ENCODE data around the gene ASIC1.
A peak's percentile ranks its signal among the peaks of the same experiment; 100 is the strongest.
"Not testable (repeated sequence)": the region's sequence is repeated elsewhere in the genome, so short reads cannot be mapped to it uniquely, and the experiment has no call there.

Gene ASIC1

DNA sequence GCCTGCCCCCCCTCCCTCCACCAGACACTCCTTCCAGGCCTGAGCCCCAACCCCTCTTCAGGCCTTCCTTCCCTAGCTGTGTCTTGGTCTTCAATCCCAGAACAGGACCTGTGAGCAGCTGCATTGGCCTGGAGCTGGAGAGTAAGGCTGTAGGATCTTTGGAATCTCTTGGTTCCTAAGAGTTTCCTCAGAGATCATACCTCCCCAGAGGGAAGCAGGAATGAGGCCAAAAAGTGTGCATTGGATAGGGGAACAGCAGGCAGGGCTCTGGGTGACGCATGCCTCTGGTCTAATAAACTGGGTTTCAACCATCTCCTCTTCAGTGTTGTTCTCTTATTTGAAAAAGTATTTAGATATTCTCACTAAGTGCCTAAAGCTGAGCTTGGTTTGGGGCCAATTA lies 25.9 kb downstream of the ASIC1 start:
- DNase-seq (ENCODE audit: extremely low read depth in 1 of 2, low read depth in 1 of 2): no peak

DNA sequence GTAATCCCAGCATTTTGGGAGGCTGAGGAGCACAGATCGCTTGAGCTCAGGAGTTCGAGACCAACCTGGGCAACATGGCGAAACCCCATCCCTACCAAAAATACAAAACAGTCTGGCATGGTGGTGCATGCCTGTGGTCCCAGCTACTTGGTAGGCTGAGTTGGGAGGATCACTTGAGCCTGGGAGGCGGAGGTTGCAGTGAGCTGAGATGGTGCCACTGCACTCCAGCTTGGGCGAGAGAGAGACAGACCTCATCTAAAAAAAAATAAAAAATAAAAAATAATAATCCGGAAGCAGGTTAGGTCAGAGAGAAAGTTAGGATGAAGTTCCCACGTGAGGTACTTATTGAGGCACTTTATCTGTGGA lies 27.0 kb downstream of the ASIC1 start:
- not testable (repeated sequence) for DNase-seq (ENCODE audit: extremely low read depth in 1 of 2, low read depth in 1 of 2)

DNA sequence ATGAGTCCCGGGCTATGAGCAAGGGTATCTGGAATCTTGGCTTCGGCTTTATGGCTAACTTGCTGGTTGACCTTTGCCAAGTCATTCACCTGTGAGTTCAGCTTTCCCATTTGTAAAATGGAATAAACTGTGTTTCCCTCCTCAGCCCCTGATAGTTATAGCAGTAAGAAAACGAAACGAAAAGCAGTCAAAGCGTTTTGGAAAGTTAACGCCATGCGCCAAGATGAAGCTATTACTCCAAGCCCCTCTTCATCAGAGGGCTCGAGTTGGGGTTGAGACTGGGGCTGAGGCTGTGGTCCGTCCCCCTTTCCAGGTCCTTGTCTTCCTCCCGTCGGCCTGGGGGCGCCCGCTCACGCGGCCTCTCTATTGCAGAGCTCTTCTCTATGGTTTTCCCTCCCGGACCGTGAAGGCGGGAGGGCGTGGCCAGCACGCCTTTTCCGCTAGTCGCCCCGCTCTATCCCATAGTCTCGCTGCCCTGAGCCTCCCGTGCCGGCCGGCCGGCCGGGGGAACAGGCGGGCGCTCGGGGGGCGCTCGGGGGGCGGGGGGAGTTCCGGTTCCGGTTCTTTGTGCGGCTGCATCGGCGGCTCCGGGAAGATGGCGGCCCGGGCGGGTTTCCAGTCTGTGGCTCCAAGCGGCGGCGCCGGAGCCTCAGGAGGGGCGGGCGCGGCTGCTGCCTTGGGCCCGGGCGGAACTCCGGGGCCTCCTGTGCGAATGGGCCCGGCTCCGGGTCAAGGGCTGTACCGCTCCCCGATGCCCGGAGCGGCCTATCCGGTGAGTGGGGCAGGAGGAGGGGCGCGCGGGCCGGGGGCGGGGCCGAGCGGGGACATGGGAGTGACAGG lies 27.6 kb downstream of the ASIC1 start, which contains the start of gene SMARCD1:
Gene SMARCD1, plus strand, starts transcription at position 568 of the 840 bp plus-strand sequence. Its CDS starts 28 bp downstream, at position 596.
- peak; percentile 83 to 86 for DNase-seq (ENCODE audit: extremely low read depth in 1 of 2, low read depth in 1 of 2)

DNA sequence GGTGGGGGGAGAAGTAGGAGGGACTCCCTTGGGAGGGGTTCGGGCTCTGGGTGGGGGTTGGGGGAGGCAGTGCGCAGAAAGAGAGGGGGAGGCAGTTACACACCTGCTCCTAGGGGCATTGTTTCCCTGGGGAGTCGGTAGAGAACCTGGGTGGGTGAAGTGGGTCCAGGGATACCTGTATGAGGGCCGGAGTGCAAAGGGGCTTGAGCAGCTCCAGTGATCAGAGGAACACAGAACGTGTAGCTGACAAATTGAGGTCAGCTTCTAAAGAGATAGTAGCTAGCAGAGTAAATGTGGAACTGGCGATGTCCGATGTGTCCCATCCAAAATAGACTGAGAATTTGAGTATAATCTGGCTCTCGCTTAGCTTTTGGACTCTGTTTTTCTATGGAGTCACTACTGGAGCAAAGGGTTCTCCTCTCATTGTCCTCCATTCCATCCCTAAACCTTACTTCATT lies 28.2 kb downstream of the ASIC1 start:
- DNase-seq (ENCODE audit: extremely low read depth in 1 of 2, low read depth in 1 of 2): no peak

DNA sequence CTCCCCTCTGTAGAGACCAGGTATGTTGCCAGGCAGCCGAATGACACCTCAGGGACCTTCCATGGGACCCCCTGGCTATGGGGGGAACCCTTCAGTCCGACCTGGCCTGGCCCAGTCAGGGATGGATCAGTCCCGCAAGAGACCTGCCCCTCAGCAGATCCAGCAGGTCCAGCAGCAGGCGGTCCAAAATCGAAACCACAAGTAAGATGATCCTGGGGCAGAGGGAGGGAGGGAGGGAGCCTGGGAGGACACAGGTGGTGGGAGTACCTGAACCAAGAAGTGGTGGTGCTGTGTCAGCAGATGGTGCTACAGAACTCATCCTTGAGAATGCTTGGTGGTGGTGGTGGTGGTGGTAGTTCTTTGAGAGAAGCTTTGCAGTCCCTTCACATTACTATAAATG lies 28.8 kb downstream of the ASIC1 start:
- DNase-seq (ENCODE audit: extremely low read depth in 1 of 2, low read depth in 1 of 2): no peak

DNA sequence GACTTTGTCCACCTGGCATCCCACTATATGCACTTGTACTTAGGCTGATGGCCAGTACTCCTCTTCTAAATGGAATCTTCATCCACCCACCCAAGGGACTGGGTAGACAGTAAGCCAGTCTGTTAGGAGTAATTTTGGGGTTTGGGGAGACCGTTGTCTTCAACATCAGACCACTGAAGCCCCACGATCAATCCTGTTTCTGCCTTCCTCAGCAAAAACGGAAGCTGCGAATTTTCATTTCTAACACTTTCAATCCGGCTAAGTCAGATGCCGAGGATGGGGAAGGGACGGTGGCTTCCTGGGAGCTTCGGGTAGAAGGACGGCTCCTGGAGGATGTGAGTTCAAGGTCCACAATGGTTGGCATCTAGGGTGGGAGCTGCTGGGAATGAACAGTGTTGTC lies 29.8 kb downstream of the ASIC1 start:
- no peak for DNase-seq (ENCODE audit: extremely low read depth in 1 of 2, low read depth in 1 of 2)

DNA sequence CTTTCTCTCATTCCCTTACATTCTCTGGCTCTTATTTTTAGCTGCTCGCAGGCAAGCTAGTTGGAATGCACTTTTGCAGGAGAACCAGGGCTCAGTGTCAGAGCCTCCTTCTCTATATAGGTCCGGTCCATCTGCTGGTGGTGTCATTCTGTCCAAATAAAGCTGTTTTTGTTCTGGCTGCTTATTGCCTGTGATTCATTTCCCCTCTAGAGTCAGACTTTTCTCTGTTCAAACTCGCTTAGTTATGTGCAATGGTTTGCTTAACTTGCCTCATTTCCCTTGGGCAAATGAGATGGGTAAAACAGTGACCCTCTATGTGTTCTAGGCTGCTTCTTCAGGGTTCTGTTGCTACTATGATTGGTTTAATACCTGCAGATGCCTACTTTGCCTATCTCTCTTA lies 30.6 kb downstream of the ASIC1 start:
- DNase-seq (ENCODE audit: extremely low read depth in 1 of 2, low read depth in 1 of 2): no peak

DNA sequence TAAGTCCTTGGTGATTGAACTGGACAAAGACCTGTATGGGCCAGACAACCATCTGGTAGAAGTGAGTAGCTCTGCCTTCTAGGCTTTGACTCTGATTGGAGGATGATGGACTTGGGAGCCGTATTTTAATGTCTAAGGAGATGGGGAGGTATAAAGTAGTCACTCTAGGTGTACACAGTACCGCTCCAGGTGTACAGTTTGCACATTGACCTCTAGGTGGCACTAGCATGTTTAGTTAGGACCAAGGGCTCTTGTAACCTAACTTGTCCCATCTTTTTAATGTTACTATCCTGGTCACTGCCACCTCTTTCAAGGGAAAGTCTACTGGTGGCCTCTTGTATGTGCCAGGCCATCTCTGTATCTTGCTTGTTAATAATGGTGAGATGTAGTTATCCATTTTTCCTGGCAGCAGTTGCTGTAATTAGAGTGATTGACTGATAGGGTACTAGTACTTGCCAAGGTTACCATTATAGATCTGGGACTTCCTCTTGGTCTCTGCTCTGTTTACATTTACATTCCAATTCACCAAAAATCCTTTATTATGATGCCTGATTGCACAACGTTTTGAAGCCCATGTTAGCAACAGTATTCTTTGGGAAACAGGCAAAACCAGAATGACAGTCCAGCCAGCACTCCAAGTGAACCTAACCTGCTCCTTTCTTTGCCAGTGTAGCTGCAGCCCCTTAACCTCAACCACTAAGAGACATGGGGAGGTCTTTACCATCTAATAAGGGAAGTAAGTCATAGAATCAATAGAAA lies 31.4 kb downstream of the ASIC1 start:
- DNase-seq (ENCODE audit: extremely low read depth in 1 of 2, low read depth in 1 of 2): peak in 1 of 2 donors; percentile 40

DNA sequence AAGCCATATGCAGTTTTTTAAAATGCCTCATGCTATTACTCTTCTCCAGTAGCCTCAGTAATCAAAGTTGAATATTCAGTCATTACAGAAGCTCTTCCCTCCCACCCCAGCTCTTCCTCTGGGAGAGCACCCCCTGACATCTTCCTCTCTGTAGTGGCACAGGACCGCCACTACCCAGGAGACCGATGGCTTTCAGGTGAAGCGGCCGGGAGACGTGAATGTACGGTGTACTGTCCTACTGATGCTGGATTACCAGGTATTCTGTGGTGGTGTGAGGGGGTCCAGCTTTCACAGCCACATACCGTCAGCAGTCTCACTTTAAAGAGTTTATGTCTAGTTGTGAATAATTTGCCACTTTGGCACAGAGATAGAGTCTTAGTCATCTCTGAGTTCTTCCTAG lies 32.3 kb downstream of the ASIC1 start:
- DNase-seq (ENCODE audit: extremely low read depth in 1 of 2, low read depth in 1 of 2): no peak

DNA sequence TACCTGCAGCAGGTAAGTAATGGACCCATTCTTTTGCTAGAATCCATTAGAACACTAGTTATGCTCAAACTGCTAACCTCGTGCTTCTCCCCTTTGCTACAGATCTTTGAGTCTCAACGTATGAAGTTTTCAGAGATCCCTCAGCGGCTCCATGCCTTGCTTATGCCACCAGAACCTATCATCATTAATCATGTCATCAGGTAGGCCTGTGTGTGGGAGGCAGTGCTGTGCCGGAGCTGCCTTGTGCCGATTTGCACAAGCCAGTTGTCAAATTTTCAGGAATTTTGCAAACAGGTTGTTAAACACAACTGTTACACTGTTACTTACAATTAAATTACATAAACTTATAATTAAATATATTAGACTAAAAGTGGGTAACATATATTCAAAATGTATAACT lies 33.0 kb downstream of the ASIC1 start:
- DNase-seq (ENCODE audit: extremely low read depth in 1 of 2, low read depth in 1 of 2): no peak

DNA sequence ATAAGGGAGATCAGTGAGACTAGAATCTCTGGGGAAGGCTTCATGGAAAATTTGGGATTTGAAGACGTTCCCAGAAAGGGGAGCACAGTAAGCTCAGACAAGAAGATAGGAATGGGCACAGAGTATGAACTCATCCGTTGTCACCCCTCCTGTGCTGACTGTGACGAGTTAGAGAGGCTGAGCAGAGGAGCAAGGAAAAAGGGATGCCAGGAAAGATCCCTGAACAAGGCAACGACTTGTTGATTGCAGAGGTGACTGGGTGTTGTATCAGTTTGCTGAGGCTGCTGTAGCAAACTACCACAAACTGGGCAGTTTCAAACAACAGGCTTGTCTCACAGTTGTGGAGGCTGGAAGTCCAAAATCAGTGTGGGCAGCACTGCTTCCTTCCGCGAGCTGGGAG lies 40.6 kb downstream of the ASIC1 start:
- DNase-seq (ENCODE audit: extremely low read depth in 1 of 2, low read depth in 1 of 2): no peak

DNA sequence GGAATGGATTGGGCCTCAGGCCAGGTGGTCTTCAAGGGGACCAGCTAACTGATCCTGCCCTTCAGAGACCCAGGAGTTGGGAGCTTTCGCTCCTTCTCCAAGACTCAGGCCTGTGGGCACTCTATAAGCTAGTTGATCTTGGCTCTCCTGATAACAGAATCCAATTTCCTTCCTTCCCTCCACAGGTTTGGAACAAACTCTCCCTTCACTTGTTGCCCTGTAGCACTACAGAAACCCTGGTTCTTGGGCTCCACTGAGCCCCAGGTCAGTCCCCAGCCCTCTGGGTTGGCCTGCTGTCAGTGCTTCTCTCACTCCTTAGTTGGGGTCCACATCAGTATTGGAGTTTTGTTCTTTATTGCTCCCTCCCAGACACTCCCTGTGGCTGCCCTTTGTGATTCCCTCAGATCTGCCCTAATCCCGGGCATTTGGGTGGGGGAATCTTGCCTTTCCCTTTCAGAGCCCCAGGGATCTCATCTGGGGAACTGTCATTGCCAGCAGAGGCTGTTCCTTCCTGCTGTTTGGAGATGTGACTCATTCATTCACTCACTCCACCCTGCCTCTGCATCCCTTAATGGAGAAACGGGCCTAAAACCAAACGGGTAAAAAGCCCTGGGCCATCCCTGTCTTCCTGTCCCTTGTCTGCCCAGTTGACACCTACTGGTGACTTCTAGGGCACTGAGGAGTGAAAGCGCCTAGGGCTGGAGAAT lies 42.1 kb downstream of the ASIC1 start:
- DNase-seq (ENCODE audit: extremely low read depth in 1 of 2, low read depth in 1 of 2): no peak

DNA sequence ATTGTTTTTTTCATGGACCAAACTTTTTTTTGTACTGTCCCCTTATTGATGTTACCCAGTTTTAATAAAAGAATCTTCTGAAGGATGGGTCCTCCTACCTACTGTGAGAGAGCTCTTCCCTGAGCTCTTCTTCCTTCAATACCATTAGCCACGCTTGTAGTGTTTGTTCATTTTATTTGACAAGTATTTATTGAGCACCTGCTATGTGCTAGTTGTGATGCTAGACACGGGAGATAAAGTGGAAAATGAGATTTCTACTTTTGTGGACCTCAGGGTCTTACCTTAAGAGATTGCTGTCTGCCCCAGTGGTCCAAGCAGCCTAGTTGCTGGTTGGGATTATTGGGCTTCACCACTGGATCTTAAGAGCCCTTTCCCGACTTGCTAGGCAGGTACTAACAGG lies 43.2 kb downstream of the ASIC1 start:
- no peak for DNase-seq (ENCODE audit: extremely low read depth in 1 of 2, low read depth in 1 of 2)

DNA sequence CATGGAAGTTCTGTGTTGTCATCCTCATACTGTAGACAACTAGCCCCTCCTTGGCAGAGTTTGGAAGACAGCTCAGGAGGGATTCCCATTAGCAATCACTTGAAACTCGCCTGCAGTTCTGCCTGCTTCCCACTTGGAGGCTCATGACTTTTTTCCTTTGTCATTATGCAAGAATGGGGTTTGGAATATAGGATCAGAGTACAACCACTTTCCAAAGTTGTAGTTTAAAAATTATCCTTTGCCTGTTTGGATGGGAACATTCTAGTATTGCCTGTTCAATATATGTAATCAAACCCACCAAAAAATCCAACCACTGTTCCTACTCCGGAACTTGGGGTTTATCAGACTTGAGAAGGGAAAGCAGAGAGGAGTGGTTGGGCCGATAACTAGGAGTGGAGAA lies 44.3 kb downstream of the ASIC1 start:
- DNase-seq (ENCODE audit: extremely low read depth in 1 of 2, low read depth in 1 of 2): no peak

DNA sequence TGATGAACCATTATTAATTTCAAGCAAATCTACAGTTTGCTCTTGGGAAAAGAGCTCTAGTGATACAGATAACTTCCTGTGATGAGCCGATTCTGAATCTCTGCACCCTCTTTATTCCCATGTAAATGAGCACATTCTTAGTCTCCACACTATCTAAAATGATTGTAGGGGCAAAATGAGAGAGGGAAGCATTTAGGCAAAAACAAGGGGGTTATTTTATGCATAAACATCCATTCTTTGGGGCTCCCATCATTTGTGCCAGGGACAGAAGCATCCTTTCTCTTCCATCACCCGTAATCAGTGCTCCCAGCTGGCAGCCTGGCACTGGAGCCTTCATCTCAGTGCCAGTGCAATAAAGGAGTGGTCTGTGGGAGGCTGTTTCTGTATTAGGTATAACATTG lies 44.7 kb downstream of the ASIC1 start:
- no peak for DNase-seq (ENCODE audit: extremely low read depth in 1 of 2, low read depth in 1 of 2)

DNA sequence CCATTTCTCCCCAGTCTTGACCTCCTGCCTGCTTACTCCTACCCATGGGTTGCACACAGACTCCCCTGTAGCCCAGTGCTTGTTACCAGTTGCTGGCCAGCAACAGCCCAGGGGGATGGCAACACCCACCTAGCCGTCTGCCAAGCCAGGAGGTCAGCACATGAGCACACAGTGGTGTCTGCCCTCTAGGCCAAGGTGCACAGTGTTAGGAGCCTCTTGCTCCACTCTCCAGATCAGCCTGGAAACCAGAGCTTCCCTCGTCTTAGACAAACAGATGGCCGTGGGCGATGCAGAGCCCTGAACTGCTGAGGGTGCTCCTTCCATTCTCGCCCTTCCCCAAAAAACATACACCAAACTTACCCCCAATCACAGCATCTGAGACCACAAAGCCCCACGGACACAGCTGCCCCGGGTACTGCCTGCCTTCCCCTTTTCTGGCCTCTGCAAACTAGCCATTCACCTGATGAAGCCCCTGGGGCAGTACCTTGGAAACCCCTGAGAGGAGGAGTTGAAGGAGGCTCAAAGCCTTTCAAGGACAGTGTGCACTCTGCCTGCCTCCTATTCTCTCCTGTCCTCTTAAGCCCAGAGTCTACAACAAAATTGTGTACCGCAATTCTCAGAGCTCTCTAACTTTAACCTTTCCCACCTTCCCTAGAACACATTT lies 45.4 kb downstream of the ASIC1 start:
- DNase-seq (ENCODE audit: extremely low read depth in 1 of 2, low read depth in 1 of 2): no peak

DNA sequence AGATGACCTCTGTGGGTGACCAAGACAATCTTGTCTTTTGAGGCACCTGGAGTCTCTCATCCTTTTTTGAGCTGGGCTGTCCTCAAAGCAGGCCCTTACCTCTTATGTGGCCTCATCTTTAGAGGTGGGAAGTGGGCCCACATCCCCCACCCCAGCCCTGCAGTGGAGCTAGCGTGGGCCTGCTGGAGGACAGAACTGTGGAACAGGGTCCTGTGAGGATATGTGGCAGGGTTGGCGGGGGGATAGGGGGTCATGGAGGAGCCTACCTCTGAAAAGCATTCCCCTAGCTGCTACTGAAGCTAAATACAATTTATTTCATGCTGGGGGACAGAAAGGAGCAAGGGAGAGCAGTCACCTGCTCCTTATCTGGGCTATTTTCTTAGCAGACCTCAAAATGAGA lies 46.0 kb downstream of the ASIC1 start:
- no peak for DNase-seq (ENCODE audit: extremely low read depth in 1 of 2, low read depth in 1 of 2)

DNA sequence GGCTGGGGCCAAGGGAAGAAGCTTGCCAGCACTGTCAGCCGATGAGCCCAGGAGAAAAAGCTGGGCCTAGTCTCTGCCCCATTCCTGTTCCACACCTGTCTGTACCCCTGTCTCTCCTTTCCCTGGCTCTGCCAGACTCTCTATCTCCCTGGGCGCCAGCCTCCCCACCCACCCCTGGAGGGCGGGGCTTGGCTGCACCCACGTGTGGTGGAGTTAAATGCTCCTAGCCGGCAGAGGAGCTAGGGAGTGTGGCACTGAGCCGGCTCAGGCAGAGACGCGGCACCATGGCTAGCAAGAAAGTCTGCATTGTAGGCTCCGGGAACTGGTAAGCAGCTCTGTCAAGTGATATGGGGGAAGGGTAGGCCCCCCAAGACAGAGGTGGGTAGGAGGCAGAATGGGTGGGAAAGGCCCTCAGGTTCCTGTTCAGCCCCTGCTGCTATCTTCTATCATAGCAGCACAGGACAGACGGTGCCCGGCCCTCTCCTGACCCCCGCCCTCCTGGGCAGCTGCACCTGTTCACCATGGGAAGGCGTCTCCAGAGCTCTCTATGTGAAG lies 46.4 kb downstream of the ASIC1 start, which contains the start of gene GPD1:
Gene GPD1, plus strand, starts transcription at position 242 of the 555 bp plus-strand sequence. Its CDS starts 43 bp downstream, at position 285.
- no peak for DNase-seq (ENCODE audit: extremely low read depth in 1 of 2, low read depth in 1 of 2)

DNA sequence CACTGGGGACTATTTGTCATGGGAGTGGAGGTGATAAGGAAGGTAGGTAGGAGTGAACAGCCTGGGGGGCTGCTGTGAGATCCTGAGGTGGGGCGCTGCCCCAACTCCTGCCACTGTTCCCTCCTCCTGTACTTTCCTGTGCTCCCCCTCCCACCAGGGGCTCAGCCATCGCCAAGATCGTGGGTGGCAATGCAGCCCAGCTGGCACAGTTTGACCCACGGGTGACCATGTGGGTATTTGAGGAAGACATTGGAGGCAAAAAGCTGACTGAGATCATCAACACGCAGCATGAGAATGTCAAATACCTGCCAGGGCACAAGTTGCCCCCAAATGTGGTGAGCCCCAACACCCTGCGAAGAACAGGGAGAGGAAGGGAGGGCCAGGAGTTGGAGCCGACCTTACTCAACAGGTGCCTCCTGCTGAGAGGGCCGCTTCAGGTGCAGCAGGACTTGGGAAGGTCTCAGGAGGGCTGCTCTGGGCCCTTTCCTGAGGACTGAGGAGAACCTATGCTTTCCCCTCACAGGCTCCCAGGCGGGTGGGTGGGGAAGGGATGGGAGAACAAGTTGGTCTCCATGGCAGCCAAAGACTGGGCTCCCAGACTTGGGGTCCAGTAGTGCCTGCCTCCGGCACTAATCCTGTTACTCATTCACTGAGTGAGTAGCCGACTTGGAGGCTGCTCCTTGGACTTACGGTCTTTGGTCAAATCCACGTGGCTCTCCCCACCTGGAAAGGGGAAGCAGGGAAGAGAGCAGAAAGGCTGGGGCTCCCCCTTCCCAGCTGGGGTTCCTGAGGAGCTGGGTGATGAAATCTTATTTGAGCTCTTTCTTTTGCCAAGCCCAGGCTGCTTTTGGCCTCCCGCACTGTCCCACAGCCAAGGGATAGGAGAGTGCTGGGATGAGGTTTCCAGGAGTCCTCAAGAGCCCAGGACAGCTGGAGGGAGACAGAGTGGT lies 47.3 kb downstream of the ASIC1 start:
- no peak for DNase-seq (ENCODE audit: extremely low read depth in 1 of 2, low read depth in 1 of 2)

All from stimulated activated CD8-positive, alpha-beta memory T cell treated with anti-CD3 and anti-CD28 coated beads, Interleukin-7, amount 100 ng/mL, for 48 hours (primary cell).